NCI-H2081 treated with DMSO at 0.1 percent for 48 hours (cell line): Measurements from ENCODE around the gene ADAT3.

Experiments used
- DNase-seq: peaks from one replicate; lab custom pipeline; 2025; lab: John Stamatoyannopoulos, UW

The ADAT3 gene

GRCh38 chr19:1912760-1913505 lies 7.7 kb downstream of the ADAT3 start:
- no peak for DNase-seq

GRCh38 chr19:1913781-1914577 lies 8.8 kb downstream of the ADAT3 start:
- no peak for DNase-seq

GRCh38 chr19:1914826-1915341 lies 9.7 kb downstream of the ADAT3 start:
- no peak for DNase-seq

GRCh38 chr19:1917146-1917545 lies 11.9 kb downstream of the ADAT3 start:
- DNase-seq, result no peak

- no peak for DNase-seq
These were observed 12.7 kb downstream of the ADAT3 start for GRCh38 chr19:1917926-1918325.

GRCh38 chr19:1918975-1919374 lies 13.8 kb downstream of the ADAT3 start:
- no peak for DNase-seq

GRCh38 chr19:1920644-1921043 lies 15.4 kb downstream of the ADAT3 start:
- no peak for DNase-seq

- DNase-seq, result no peak
These were observed 16.1 kb downstream of the ADAT3 start for GRCh38 chr19:1921326-1921725.

GRCh38 chr19:1921825-1922224 lies 16.6 kb downstream of the ADAT3 start:
- DNase-seq, result no peak

- no peak for DNase-seq
These were observed 17.6 kb downstream of the ADAT3 start for GRCh38 chr19:1922803-1923202.

- DNase-seq, result no peak
These were observed 18.1 kb downstream of the ADAT3 start for GRCh38 chr19:1923319-1923718.

GRCh38 chr19:1924320-1924961 lies 19.2 kb downstream of the ADAT3 start:
- DNase-seq, result no peak

GRCh38 chr19:1925544-1925943 lies 20.3 kb downstream of the ADAT3 start:
- DNase-seq, result no peak

- DNase-seq, result no peak
These were observed 24.0 kb downstream of the ADAT3 start for GRCh38 chr19:1929021-1929742.

- DNase-seq, result no peak
These were observed 26.2 kb downstream of the ADAT3 start for GRCh38 chr19:1931445-1931844.

- no peak for DNase-seq
These were observed 27.2 kb downstream of the ADAT3 start for GRCh38 chr19:1932395-1932794.

- DNase-seq, result no peak
These were observed 28.0 kb downstream of the ADAT3 start for GRCh38 chr19:1933244-1933643.

- no peak for DNase-seq
These were observed 28.7 kb downstream of the ADAT3 start for GRCh38 chr19:1933942-1934341.

GRCh38 chr19:1935484-1936208 lies 30.4 kb downstream of the ADAT3 start:
- no peak for DNase-seq

- DNase-seq, result no peak
These were observed 31.2 kb downstream of the ADAT3 start for GRCh38 chr19:1936430-1936829.

- DNase-seq, result no peak
These were observed 31.9 kb downstream of the ADAT3 start for GRCh38 chr19:1936916-1937610.
